Measurements from ENCODE around the gene CCNT2.
"Not testable (repeated sequence)": the region's sequence is repeated elsewhere in the genome, so short reads cannot be mapped to it uniquely, and the experiment has no call there.

Gene CCNT2

DNA sequence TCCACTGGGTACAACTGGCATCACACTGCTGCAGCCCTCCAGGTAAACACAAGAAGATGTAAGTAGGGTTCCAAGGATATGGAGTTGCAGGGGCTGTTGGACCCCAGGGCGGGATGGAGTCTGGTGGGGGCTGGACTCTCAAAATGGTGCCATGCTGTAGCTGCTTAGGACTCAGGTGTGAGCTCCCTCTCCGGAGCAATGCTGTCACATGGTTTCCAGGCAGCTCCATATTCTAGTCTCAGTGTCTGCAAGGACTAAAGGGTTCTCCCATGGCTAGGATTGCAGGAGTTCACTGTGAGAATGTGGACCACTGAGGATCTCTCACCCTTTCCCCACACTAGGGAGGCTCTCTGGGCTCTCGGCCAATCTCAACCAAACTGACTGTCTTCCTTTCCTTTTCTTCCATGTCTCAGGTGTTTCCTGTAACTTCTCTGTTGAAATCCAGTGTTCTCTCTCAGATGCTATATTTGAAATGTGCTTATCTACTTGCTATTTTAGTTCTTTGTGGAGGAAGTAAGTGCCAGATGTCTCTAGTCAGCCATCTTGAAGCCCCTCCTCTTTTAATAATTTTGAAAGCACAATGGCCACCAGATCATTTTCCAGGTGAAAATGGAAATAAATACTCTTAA is 57.6 kb downstream of the CCNT2 start:
- no peak for DNase-seq

DNA sequence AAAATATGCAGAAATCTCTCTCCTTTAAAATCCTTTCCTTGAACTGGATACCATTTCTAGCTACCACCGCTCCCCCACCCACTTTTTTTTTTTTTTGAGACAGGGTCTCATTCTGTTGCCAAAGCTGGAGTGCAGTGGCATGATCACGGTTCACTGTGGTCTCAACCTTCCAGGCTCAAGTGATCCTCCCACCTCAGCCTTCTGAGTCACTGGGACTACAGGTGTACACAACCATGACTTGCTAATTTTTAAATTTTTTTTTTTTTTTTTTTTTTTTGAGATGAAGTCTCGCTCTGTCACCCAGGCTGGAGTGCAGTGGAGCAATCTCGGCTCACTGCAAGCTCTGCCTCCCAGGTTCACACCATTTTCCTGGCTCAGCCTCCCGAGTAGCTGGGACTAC is 58.5 kb downstream of the CCNT2 start:
- DNase-seq, result not testable (repeated sequence)

DNA sequence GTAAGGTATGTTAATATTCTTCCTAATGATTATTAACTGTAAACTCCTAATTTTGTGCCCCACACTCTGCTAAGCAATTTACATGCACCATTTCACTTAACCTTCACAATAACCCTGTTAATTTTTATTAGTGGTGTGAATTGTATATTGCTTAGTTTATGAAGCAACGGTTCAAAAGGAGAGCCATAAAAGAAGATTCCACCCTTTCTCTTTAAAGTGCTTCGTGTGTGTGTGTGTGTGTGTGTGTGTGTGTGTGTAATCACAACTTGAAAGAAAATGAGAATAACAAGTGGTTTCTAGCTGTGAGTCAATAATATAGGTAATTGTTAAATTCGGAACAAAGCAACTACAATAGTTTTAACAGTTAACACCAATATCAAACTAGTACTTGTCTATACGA is 60.6 kb downstream of the CCNT2 start:
- no peak for DNase-seq

DNA sequence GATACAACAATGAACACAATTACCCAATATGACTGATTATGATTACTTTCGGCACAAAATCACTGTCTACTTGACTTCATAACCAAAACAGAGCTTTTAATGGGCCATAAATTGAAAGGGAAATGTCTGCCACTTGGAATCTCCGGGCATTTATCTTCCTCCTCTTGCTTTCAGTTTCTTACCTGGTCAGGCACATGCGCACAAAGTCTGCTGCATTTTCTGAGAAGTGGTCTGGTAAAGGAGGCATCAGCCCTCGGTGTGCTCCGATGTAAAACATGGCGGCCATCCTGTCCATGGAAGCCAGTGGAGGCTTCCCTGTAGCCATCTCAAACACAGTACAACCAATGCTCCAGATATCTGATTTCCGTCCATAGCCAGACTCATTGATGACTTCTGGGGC is 62.0 kb downstream of the CCNT2 start:
- DNase-seq, result no peak

DNA sequence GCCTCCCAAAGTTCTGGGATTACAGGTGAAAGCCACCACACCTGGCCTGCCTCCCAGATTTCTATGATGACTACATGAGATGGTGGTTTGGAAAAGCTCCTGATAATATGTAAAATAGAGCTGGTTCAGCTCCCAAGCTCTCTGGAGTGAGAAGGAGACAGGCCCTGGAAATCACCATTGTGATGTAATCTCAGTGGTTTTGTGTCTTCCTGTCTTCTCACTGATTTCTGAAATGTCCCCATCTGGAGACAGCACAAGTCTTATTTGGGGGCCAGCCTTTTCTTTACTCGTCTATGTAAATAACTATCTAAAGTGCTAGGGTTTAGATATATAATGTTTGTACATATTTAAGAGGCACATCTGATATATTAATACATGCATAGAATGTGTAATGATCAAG is 64.0 kb downstream of the CCNT2 start:
- DNase-seq, result no peak

DNA sequence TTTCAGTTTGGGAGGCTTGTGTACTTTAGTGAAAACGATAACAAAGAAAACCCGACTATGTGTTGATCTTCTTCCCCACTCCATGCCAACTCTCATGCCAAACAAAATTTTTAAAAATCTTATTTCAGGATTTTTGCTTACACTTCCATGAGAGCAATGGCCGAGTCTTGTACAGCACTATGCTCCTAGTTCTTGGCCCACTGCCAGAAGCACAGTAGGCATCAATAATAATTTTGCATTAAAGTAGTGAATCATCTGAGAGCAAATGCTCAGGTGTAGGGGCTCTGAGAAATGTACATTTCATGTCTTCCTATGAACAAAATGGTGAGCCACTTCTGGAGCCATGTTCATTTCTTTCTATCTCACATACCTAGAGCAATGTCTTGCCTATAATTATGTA is 66.4 kb downstream of the CCNT2 start:
- DNase-seq, result no peak

DNA sequence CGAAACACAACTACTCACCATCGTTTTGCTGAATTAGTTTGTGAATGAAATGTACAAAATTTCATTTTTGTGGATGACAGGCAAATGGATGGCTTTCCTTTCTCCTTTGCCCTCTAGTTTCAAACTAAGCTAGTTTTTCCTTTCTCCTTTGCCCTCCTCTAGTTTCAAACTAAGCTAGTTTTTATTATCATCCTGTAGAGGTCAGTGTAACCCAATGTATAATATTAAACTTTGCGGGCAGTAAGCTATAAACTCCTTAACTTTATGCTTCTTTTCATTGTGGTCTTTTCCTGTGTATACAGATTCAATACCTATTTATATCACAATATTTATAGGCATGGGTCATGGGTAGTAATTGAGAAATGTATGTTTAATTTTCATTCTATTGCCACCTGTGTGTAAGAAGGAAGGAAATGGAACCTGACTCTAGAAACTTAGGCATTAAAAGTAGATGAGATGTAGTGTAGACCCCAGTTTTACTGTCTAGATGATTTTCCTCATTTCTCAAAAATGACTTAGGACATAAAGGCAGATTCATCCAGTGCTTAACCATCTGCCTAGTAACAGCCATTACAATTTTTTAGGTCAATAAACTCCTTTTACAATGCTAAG is 70.5 kb downstream of the CCNT2 start:
- DNase-seq, result peak; percentile 44

DNA sequence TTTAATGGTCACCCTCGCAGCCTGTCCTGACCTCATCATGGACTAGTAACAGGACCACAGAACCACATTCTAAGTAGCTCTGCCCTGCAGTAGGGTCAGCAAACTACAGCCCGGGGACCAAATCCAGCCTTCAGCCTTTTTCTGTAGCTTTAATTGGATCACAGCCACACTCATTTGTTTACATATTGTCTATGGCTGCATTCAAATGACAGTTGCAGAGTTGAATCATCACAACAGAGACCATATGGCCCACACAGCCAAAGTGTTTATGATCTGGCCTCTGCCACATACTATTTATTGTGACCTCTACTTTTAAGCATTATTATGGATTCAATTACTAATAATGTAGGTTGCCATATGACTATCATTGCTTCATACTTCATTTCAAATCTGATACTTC is 80.9 kb downstream of the CCNT2 start:
- DNase-seq, result no peak

DNA sequence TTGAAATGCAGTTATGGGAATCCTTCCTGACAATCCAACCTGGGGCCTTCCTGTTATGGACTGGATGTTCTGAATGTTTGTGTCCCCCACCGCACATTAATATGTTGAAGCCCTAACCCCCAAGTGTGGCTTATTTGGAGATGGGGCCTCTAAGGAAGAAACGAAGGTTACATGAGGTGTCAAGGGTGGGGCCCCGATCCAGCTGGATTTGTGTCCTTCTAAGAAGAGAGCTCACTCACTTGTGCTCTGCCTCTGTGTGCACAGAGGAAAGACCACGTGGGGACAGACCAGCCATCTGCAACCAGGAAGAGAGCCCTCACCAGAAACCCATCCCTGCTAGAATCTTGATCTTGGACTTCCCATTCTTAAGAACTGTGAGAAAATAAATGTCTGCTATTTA is 84.2 kb downstream of the CCNT2 start:
- DNase-seq, result no peak

DNA sequence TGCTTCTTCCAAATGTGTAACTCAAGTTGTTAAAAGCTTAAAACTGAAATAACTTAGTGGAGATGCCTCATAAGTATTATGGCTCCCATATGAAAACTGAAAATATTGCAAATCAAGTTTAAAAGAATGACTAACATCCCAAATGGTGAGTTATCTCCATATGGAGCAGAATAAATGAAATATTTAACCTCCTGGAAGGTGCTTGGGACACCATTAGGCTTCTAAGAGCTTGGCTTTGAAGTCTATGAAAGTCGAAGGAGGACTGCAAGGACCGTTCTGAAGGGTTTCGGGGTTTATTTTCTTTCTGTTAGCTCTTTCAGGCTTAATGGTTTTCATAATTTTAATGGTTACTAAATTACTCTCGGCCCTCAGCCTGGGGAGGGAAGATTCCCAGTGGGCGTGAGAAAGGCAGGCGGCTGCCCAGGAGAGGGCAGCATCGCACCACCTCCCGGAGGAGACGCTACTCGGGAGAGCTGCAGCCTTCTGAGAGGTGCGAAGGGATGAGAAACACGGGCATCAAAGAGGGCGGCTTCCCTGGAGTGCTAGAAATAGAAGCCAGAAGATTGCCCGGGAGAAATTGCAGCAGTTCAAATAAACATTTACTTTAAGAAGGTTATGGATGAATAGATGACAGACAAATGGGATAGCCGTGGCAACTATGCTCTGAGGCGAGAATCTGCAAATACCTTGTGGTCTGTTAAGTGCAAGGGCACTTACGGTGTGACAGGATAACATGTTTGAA is 85.6 kb downstream of the CCNT2 start:
- peak; percentile 65 for DNase-seq

DNA sequence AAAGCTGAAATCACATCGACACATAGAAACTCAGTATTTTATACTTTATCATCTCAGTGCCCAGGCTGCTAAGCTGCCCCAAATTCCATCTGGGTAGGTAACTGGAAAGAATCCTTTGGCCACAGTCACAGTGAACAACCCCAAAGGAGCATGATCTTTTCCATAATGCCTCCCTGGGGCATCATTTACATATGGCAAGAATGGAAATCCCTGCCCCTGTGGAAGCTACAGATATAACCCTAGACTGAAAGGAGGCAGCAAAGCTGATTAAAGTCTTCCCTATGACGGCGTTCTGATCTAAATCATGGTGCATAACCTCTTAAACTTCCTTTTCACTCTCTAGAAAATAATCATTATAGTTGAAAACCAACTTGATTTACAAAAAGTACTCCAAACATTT is 87.1 kb downstream of the CCNT2 start:
- no peak for DNase-seq

All from fibroblast of upper back skin (primary cell).